ENCODE data around the gene ZNF827.
A peak's percentile ranks its signal among the peaks of the same experiment; 100 is the strongest.

ZNF827 gene

GRCh38 chr4:145870155-145871020, 68.2 kb downstream of the ZNF827 start:
- no peak for DNase-seq (ENCODE audit: low read depth)
- TF ChIP-seq CTCF (conservative IDR thresholded peaks at IDR 0.05; ENCODE audit: control insufficient read depth, insufficient read depth, low read depth, low read length) = no peak
- no peak overlapping the region for H3K4me3 ChIP-seq (ENCODE audit: control insufficient read depth, low read depth, low read length)

- peak; percentile 34 for TF ChIP-seq CTCF (conservative IDR thresholded peaks at IDR 0.05; ENCODE audit: control insufficient read depth, insufficient read depth, low read depth, low read length)
- no peak overlapping the region for H3K4me3 ChIP-seq (ENCODE audit: control insufficient read depth, low read depth, low read length)
- peak; percentile 28 for DNase-seq (ENCODE audit: low read depth)
Observed at GRCh38 chr4:145868637-145869409, 69.8 kb downstream of the ZNF827 start.

GRCh38 chr4:145867406-145867805, 71.2 kb downstream of the ZNF827 start:
- H3K4me3 ChIP-seq (ENCODE audit: control insufficient read depth, low read depth, low read length) = no peak overlapping the region
- no peak for TF ChIP-seq CTCF (conservative IDR thresholded peaks at IDR 0.05; ENCODE audit: control insufficient read depth, insufficient read depth, low read depth, low read length)
- DNase-seq (ENCODE audit: low read depth) = no peak

GRCh38 chr4:145866991-145867390, 71.6 kb downstream of the ZNF827 start:
- DNase-seq (ENCODE audit: low read depth) = no peak

GRCh38 chr4:145865274-145865941, 73.2 kb downstream of the ZNF827 start:
- TF ChIP-seq CTCF (conservative IDR thresholded peaks at IDR 0.05; ENCODE audit: control insufficient read depth, insufficient read depth, low read depth, low read length) = no peak
- no peak for DNase-seq (ENCODE audit: low read depth)
- H3K4me3 ChIP-seq (ENCODE audit: control insufficient read depth, low read depth, low read length) = no peak overlapping the region

More at GRCh38 chr4:145866991-145867390, 71.6 kb downstream of the ZNF827 start:
- H3K4me3 ChIP-seq (ENCODE audit: control insufficient read depth, low read depth, low read length) = no peak overlapping the region
- TF ChIP-seq CTCF (conservative IDR thresholded peaks at IDR 0.05; ENCODE audit: control insufficient read depth, insufficient read depth, low read depth, low read length) = no peak

- H3K4me3 ChIP-seq (ENCODE audit: control insufficient read depth, low read depth, low read length) = no peak overlapping the region
- no peak for TF ChIP-seq CTCF (conservative IDR thresholded peaks at IDR 0.05; ENCODE audit: control insufficient read depth, insufficient read depth, low read depth, low read length)
- no peak for DNase-seq (ENCODE audit: low read depth)
Observed at GRCh38 chr4:145863191-145863590, 75.4 kb downstream of the ZNF827 start.
